HEK293 (cell line): ENCODE measurements around the gene PGPEP1.

Experiments
- CTCF ChIA-PET: fragments of 350-600 bp; formaldehyde crosslinking; extraction: SDS; loops from one replicate; lab custom pipeline; 2021; ENCODE audit warnings: antibody characterized with exemption; lab: Yijun Ruan, JAX
- POLR2A ChIA-PET: fragments of 300-600 bp; formaldehyde crosslinking; extraction: SDS; loops from one replicate; lab custom pipeline; 2020; ENCODE audit warnings: antibody characterized with exemption, inconsistent platforms; lab: Yijun Ruan, JAX
- H3K27ac ChIP-seq: fragments of 200-500 bp; sonication (Bioruptor generic); 2 replicates; pipeline ENCODE4 v1.5.1; 2014; ENCODE audit warnings: low read depth, low read length, control low read depth, inconsistent platforms; ENCODE audit errors: extremely low read depth
- H3K36me3 ChIP-seq, 2 experiments: fragments of 200-500 bp in 1 of 2; sonication (Bioruptor generic) in 1 of 2; 1 replicate in 1 of 2; 2 replicates in 1 of 2; pipeline ENCODE4 v1.5.1; 2014 to 2017; ENCODE audit warnings: inconsistent platforms in 2 of 2, low read length in 2 of 2; ENCODE audit not compliant: control insufficient read depth in 2 of 2, insufficient read depth in 1 of 2
- H3K4me1 ChIP-seq: fragments of 200-500 bp; sonication (Bioruptor generic); 2 replicates; pipeline ENCODE4 v1.5.1; 2014; ENCODE audit warnings: mild to moderate bottlenecking, low read length, inconsistent platforms; ENCODE audit not compliant: control insufficient read depth, insufficient read depth
- H3K4me3 ChIP-seq: 2 replicates; pipeline ENCODE4 v1.5.1; 2011; ENCODE audit warnings: low read depth, mild to moderate bottlenecking, control low read depth, low read length, moderate library complexity
- H3K9me3 ChIP-seq: fragments of 200-500 bp; sonication (Bioruptor generic); 2 replicates; pipeline ENCODE4 v1.5.1; 2014; ENCODE audit warnings: low read depth, low read length, inconsistent platforms; ENCODE audit not compliant: control insufficient read depth, insufficient read depth
- GLIS2 ChIP-seq: fragments of 450-650 bp; formaldehyde crosslinking; IDR thresholded peaks from 2 replicates; pipeline ENCODE4 v1.5.1; 2016; ENCODE audit warnings: missing biosample characterization, missing genetic modification characterization
- ZBTB21 ChIP-seq: fragments of 450-650 bp; formaldehyde crosslinking; IDR thresholded peaks from 2 replicates; pipeline ENCODE4 v1.5.1; 2017; ENCODE audit warnings: missing biosample characterization, missing genetic modification characterization
- ZBTB6 ChIP-seq: fragments of 450-650 bp; formaldehyde crosslinking; IDR thresholded peaks from 2 replicates; pipeline ENCODE4 v1.5.1; 2017; ENCODE audit warnings: missing biosample characterization, missing genetic modification characterization
- ZIC2 ChIP-seq: fragments of 450-650 bp; formaldehyde crosslinking; IDR thresholded peaks from 2 replicates; pipeline ENCODE4 v1.5.1; 2016; ENCODE audit warnings: missing biosample characterization, missing genetic modification characterization
- ZNF121 ChIP-seq: fragments of 450-650 bp; formaldehyde crosslinking; IDR thresholded peaks from 2 replicates; pipeline ENCODE4 v1.5.1; 2016; ENCODE audit warnings: missing biosample characterization, missing genetic modification characterization
- ZNF148 ChIP-seq: fragments of 450-650 bp; formaldehyde crosslinking; IDR thresholded peaks from 2 replicates; pipeline ENCODE4 v1.5.0; 2017; ENCODE audit warnings: missing biosample characterization, missing genetic modification characterization, borderline replicate concordance
- ZNF398 ChIP-seq: fragments of 450-650 bp; formaldehyde crosslinking; IDR thresholded peaks from 2 replicates; pipeline ENCODE4 v1.5.1; 2017; ENCODE audit warnings: missing biosample characterization, missing genetic modification characterization
- ZNF423 ChIP-seq: fragments of 450-650 bp; formaldehyde crosslinking; IDR thresholded peaks from 2 replicates; pipeline ENCODE4 v1.5.1; 2016; ENCODE audit warnings: missing biosample characterization, missing genetic modification characterization
- ZNF449 ChIP-seq: fragments of 450-650 bp; formaldehyde crosslinking; IDR thresholded peaks from 2 replicates; pipeline ENCODE4 v1.5.1; 2017; ENCODE audit warnings: missing biosample characterization, mild to moderate bottlenecking, missing genetic modification characterization, moderate library complexity
- ZNF48 ChIP-seq: fragments of 450-650 bp; formaldehyde crosslinking; IDR thresholded peaks from 2 replicates; pipeline ENCODE4 v1.5.1; 2016; ENCODE audit warnings: missing biosample characterization, missing genetic modification characterization
- ZNF560 ChIP-seq: fragments of 450-650 bp; formaldehyde crosslinking; IDR thresholded peaks from 2 replicates; pipeline ENCODE4 v1.5.1; 2017; ENCODE audit warnings: missing biosample characterization, missing genetic modification characterization, borderline replicate concordance
- ZNF621 ChIP-seq: fragments of 450-650 bp; formaldehyde crosslinking; IDR thresholded peaks from 2 replicates; pipeline ENCODE4 v1.5.1; 2017; ENCODE audit warnings: missing biosample characterization, missing genetic modification characterization
- ZNF623 ChIP-seq: fragments of 450-650 bp; formaldehyde crosslinking; IDR thresholded peaks from 2 replicates; pipeline ENCODE4 v1.5.1; 2016; ENCODE audit warnings: missing biosample characterization, missing genetic modification characterization
- ZNF776 ChIP-seq: fragments of 450-650 bp; formaldehyde crosslinking; IDR thresholded peaks from 2 replicates; pipeline ENCODE4 v1.5.0; 2017; ENCODE audit warnings: missing biosample characterization, missing genetic modification characterization, borderline replicate concordance
- ZNF785 ChIP-seq: fragments of 450-650 bp; formaldehyde crosslinking; IDR thresholded peaks from 2 replicates; pipeline ENCODE4 v1.5.1; 2016; ENCODE audit warnings: missing biosample characterization, missing genetic modification characterization
- ZNF791 ChIP-seq: fragments of 450-650 bp; formaldehyde crosslinking; IDR thresholded peaks from 2 replicates; pipeline ENCODE4 v1.5.1; 2016; ENCODE audit warnings: missing biosample characterization, missing genetic modification characterization
- ZSCAN4 ChIP-seq: fragments of 450-650 bp; formaldehyde crosslinking; IDR thresholded peaks from 2 replicates; pipeline ENCODE4 v1.5.1; 2017; ENCODE audit warnings: missing biosample characterization, missing genetic modification characterization
- ZXDB ChIP-seq: fragments of 450-650 bp; formaldehyde crosslinking; IDR thresholded peaks from 2 replicates; pipeline ENCODE4 v1.5.1; 2016; ENCODE audit warnings: missing biosample characterization, missing genetic modification characterization
- TF ChIP-seq, protein P1 (sequence below): fragments of 450-650 bp; formaldehyde crosslinking; IDR thresholded peaks from 2 replicates; pipeline ENCODE4 v1.5.1; 2016; ENCODE audit warnings: missing biosample characterization, missing genetic modification characterization
- TF ChIP-seq, protein P2 (sequence below): fragments of 450-650 bp; formaldehyde crosslinking; IDR thresholded peaks from 2 replicates; pipeline ENCODE4 v1.5.1; 2016; ENCODE audit warnings: missing biosample characterization, missing genetic modification characterization

The PGPEP1 gene

GRCh38 chr19:18292810-18293641, 47.4 kb upstream of the PGPEP1 start (continued):
- no peak for TF ChIP-seq ZBTB6 (tag by site-specific recombination)
- TF ChIP-seq ZNF121 (tag by site-specific recombination), result 0 out of 2 replicates have a peak, but pooled peaks have one; percentile 12
- TF ChIP-seq ZNF398, result peak; percentile 96
- no peak for TF ChIP-seq ZNF48 (tag by site-specific recombination)
- TF ChIP-seq ZNF560, result no peak
- no peak for TF ChIP-seq ZNF148 (tag by site-specific recombination)
- TF ChIP-seq ZNF785 (tag by site-specific recombination), result no peak
- TF ChIP-seq ZNF449 (tag by site-specific recombination), result peak; percentile 40; the same call in 1 of the 2 replicates
- TF ChIP-seq ZSCAN4 (tag by site-specific recombination), result no peak
- TF ChIP-seq ZNF621 (tag by site-specific recombination), result no peak
- no peak for TF ChIP-seq ZBTB21 (tag by site-specific recombination)
- TF ChIP-seq ZXDB (tag by site-specific recombination), result 0 out of 2 replicates have a peak, but pooled peaks have one; percentile 36
- TF ChIP-seq ZNF776 (tag by site-specific recombination), result no peak
- TF ChIP-seq, all 188 proteins: peak for 21

- H3K4me3 ChIP-seq, result no peak overlapping the region
- H3K4me1 ChIP-seq, result peaks cover 2% of the 10 kb centered on the region; the same call in 1 of the 2 replicates
- H3K9me3 ChIP-seq, result no peaks in the 10 kb centered on the region
- no peak overlapping the region for H3K27ac ChIP-seq
- ChIA-PET POLR2A (interaction anchor here (1.3 to 3.6 kb wide), 5 partner anchors 11 to 35 kb away, joined by 5 to 184 read pairs (median 12); partner anchors contain the start of genes JUND and LSM4), CTCF (interaction anchor here (0.6 to 2.8 kb wide), 3 partner anchors 15 to 95 kb away, joined by 3 to 22 read pairs (median 6); no protein-coding TSS in a partner anchor)
- H3K36me3 ChIP-seq, result no peaks in the 10 kb centered on the region
- TF ChIP-seq ZNF423 (tag by site-specific recombination) (no peak), ZNF791 (tag by site-specific recombination) (no peak), ZNF623 (peak; percentile 99), GLIS2 (tag by site-specific recombination) (0 out of 2 replicates have a peak, but pooled peaks have one; percentile 32), ZIC2 (tag by site-specific recombination) (peak; percentile 94)
- TF ChIP-seq, protein P1, sequence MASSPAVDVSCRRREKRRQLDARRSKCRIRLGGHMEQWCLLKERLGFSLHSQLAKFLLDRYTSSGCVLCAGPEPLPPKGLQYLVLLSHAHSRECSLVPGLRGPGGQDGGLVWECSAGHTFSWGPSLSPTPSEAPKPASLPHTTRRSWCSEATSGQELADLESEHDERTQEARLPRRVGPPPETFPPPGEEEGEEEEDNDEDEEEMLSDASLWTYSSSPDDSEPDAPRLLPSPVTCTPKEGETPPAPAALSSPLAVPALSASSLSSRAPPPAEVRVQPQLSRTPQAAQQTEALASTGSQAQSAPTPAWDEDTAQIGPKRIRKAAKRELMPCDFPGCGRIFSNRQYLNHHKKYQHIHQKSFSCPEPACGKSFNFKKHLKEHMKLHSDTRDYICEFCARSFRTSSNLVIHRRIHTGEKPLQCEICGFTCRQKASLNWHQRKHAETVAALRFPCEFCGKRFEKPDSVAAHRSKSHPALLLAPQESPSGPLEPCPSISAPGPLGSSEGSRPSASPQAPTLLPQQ, result no peak
- TF ChIP-seq, protein P2, sequence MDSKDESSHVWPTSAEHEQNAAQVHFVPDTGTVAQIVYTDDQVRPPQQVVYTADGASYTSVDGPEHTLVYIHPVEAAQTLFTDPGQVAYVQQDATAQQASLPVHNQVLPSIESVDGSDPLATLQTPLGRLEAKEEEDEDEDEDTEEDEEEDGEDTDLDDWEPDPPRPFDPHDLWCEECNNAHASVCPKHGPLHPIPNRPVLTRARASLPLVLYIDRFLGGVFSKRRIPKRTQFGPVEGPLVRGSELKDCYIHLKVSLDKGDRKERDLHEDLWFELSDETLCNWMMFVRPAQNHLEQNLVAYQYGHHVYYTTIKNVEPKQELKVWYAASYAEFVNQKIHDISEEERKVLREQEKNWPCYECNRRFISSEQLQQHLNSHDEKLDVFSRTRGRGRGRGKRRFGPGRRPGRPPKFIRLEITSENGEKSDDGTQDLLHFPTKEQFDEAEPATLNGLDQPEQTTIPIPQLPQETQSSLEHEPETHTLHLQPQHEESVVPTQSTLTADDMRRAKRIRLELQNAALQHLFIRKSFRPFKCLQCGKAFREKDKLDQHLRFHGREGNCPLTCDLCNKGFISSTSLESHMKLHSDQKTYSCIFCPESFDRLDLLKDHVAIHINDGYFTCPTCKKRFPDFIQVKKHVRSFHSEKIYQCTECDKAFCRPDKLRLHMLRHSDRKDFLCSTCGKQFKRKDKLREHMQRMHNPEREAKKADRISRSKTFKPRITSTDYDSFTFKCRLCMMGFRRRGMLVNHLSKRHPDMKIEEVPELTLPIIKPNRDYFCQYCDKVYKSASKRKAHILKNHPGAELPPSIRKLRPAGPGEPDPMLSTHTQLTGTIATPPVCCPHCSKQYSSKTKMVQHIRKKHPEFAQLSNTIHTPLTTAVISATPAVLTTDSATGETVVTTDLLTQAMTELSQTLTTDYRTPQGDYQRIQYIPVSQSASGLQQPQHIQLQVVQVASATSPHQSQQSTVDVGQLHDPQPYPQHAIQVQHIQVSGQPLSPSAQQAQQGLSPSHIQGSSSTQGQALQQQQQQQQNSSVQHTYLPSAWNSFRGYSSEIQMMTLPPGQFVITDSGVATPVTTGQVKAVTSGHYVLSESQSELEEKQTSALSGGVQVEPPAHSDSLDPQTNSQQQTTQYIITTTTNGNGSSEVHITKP (tag by site-specific recombination), result peak; percentile 36
Measured at GRCh38 chr19:18293642-18294466, 46.5 kb upstream of the PGPEP1 start.
